Esophagus squamous epithelium (tissue), 4 donors: ENCODE measurements around the gene GNPDA1.

Experiments used
- CTCF ChIP-seq, 6 experiments: fragments of 450-650 bp in 4 of 6; fragments of 200-600 bp in 2 of 6; sonication (generic) in 2 of 6; IDR thresholded peaks; one replicate each; pipeline ENCODE4 v1.5.1; 2016 to 2019; ENCODE audit warnings: antibody characterized with exemption in 6 of 6, mild to moderate bottlenecking in 4 of 6, moderate library complexity in 4 of 6
- POLR2A ChIP-seq, 4 donors: fragments of 450-650 bp; IDR thresholded peaks; one replicate each; pipeline ENCODE4 v1.6.1; 2017; ENCODE audit warnings: antibody characterized with exemption in 4 of 4, mild to moderate bottlenecking in 4 of 4, moderate library complexity in 3 of 4

GRCh38 chr5:141992349-141992963 is 20.4 kb downstream of the GNPDA1 start:
- TF ChIP-seq CTCF (IDR thresholded peaks at IDR 0.05) (peak; percentile 58 to 84 (median 77)), POLR2A (IDR thresholded peaks at IDR 0.05) (no peak)
